ENCODE data around the gene MBD3.

DNA sequence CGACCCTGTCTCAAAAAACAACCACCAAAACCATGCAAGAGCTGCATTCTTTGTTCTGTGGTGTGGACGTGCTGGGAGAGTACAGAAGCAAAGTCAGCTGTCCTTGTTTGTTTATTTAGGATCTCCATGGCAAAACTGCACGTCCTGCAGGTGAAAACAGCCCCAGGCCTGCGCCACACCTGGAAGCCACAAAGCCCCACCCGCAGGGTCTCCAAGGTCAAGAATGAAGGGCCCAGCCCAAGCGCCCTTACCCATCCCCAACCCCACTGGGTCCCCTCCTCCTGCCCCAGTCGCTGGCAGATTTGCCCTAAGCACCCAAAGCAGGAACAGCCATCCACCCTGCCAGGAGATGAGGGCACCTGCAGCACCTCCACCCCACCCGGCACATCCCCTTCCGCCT, 10.5 kb downstream of the MBD3 start:
- TF ChIP-seq, protein P1, sequence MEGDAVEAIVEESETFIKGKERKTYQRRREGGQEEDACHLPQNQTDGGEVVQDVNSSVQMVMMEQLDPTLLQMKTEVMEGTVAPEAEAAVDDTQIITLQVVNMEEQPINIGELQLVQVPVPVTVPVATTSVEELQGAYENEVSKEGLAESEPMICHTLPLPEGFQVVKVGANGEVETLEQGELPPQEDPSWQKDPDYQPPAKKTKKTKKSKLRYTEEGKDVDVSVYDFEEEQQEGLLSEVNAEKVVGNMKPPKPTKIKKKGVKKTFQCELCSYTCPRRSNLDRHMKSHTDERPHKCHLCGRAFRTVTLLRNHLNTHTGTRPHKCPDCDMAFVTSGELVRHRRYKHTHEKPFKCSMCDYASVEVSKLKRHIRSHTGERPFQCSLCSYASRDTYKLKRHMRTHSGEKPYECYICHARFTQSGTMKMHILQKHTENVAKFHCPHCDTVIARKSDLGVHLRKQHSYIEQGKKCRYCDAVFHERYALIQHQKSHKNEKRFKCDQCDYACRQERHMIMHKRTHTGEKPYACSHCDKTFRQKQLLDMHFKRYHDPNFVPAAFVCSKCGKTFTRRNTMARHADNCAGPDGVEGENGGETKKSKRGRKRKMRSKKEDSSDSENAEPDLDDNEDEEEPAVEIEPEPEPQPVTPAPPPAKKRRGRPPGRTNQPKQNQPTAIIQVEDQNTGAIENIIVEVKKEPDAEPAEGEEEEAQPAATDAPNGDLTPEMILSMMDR (IDR thresholded peaks at IDR 0.05; ENCODE audit: low read length) = no peak
- no peak for TF ChIP-seq EZH2 (optimal IDR thresholded peaks at IDR 0.05; ENCODE audit: low read depth, low read length)
